Measurements from ENCODE around the gene ENTPD1. TPM values are rescaled to one million over a fixed set of nuclear protein-coding genes. Genes with fewer than 3 reads are reported as not detected.

Gene ENTPD1
- total and polyA plus RNA-seq, 9 of the 15 experiments (the other 6 are each of a cell fraction or from before 2014, with no cell fraction given), result 0.07 to 1.5 (median 0.37) TPM

GRCh38 chr10:95907456-95908253 is 151.7 kb downstream of the ENTPD1 start, which contains the start of gene CC2D2B (continued):
- TF ChIP-seq DEAF1 (CRISPR knock-in tag; IDR thresholded peaks at IDR 0.05), result no peak
- no peak for TF ChIP-seq MYNN (IDR thresholded peaks at IDR 0.05)
- no peak for TF ChIP-seq MYNN (CRISPR knock-in tag; IDR thresholded peaks at IDR 0.05)
- no peak for TF ChIP-seq RBM14 (IDR thresholded peaks at IDR 0.05; ENCODE audit: borderline replicate concordance, insufficient read depth, low read depth, low read length)
- TF ChIP-seq ZNF398 (CRISPR knock-in tag; IDR thresholded peaks at IDR 0.05), result no peak
- TF ChIP-seq PHB2 (IDR thresholded peaks at IDR 0.05; ENCODE audit: low read depth), result no peak
- TF ChIP-seq, protein P1, sequence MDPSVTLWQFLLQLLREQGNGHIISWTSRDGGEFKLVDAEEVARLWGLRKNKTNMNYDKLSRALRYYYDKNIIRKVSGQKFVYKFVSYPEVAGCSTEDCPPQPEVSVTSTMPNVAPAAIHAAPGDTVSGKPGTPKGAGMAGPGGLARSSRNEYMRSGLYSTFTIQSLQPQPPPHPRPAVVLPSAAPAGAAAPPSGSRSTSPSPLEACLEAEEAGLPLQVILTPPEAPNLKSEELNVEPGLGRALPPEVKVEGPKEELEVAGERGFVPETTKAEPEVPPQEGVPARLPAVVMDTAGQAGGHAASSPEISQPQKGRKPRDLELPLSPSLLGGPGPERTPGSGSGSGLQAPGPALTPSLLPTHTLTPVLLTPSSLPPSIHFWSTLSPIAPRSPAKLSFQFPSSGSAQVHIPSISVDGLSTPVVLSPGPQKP (CRISPR knock-in tag; IDR thresholded peaks at IDR 0.05), result no peak
- TF ChIP-seq ZNF408 (CRISPR knock-in tag; IDR thresholded peaks at IDR 0.05; ENCODE audit: low read depth), result no peak
- TF ChIP-seq ZNF79 (CRISPR knock-in tag; IDR thresholded peaks at IDR 0.05; ENCODE audit: low read depth), result no peak
- no peak for TF ChIP-seq PTRF (tag; IDR thresholded peaks at IDR 0.05)
- TF ChIP-seq TAF15 (IDR thresholded peaks at IDR 0.05; ENCODE audit: low read depth, low read length), result no peak
- no peak for TF ChIP-seq ZNF324 (CRISPR knock-in tag; IDR thresholded peaks at IDR 0.05)
- TF ChIP-seq FOXK2 (conservative IDR thresholded peaks at IDR 0.05 in 1 of 2, IDR thresholded peaks at IDR 0.05 in 1 of 2; ENCODE audit: low read depth in 2 of 2), result no peak
- TF ChIP-seq VEZF1 (CRISPR knock-in tag; IDR thresholded peaks at IDR 0.05), result 0 out of 2 replicates have a peak, but pooled peaks have one; percentile 19
- TF ChIP-seq CREM (IDR thresholded peaks at IDR 0.05; ENCODE audit: low read depth), result 0 out of 2 replicates have a peak, but pooled peaks have one; percentile 15
- TF ChIP-seq POLR2A (conservative IDR thresholded peaks at IDR 0.05), result peak; percentile 68
- no peak for TF ChIP-seq NFXL1 (CRISPR knock-in tag; IDR thresholded peaks at IDR 0.05)
- TF ChIP-seq ETV5 (CRISPR knock-in tag; IDR thresholded peaks at IDR 0.05; ENCODE audit: low read depth), result no peak
- no peak for TF ChIP-seq SRSF7 (optimal IDR thresholded peaks at IDR 0.05; ENCODE audit: low read depth, low read length)
- no peak for TF ChIP-seq ETV6 (IDR thresholded peaks at IDR 0.05; ENCODE audit: borderline replicate concordance in 1 of 2, low read depth in 2 of 2, low read length in 1 of 2)
- TF ChIP-seq ETV6 (CRISPR knock-in tag; IDR thresholded peaks at IDR 0.05; ENCODE audit: borderline replicate concordance), result no peak

All from K562 (cell line).